GM12872 (cell line): ENCODE data around the gene SRMS.

ENCODE experiments used
- TF ChIP-seq, protein P1 (sequence below): IDR thresholded peaks from 3 replicates; pipeline ENCODE4 v1.5.1; 2011; ENCODE audit warnings: low read depth, mild to moderate bottlenecking, low read length, moderate library complexity; ENCODE audit not compliant: insufficient read depth

Gene SRMS

DNA sequence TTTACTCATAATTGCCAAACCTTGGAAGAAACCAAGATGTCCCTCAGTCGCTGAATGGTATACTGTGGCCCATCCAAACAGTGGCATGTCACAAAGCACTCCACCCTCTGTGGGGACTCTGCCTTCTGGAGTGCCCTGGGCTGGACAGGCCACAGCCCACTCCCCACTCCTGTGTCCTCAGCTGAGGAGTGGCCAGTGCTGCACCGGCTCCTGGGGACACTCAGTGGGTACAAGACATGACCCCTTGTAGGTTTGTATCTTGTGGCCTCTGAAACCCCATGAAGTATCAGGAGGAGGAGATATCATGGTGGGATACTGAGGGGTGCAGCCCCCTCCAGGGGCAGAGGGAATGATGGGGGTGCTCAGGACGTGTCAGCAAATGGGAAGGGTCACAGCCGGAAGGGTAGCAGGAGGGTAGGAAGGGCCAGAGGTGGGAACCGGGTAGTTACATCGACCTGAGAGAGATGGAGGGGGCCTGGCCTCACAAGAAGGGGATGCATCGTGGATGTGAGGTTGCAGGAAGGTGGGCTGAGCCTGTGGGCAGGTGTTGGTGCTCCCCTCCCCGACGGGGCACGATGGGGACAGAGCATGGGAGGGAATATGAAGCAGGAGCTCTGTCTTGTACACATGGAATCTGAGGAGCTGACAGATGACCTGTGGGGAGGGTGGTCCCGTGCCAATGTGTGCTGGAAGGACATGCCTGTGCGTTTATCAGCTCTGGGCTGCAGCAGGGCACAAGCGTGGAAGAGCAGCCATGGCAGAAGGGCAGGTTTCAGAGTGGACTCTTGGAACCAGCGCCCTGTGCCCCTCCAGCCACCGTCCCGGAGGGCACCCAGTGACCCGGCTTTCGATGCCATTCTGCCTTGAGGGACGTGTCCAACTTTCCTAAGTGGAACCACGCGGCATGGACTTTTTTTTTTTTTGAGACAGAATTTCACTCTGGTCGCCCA is 38.3 kb upstream of the SRMS start:
- TF ChIP-seq, protein P1, sequence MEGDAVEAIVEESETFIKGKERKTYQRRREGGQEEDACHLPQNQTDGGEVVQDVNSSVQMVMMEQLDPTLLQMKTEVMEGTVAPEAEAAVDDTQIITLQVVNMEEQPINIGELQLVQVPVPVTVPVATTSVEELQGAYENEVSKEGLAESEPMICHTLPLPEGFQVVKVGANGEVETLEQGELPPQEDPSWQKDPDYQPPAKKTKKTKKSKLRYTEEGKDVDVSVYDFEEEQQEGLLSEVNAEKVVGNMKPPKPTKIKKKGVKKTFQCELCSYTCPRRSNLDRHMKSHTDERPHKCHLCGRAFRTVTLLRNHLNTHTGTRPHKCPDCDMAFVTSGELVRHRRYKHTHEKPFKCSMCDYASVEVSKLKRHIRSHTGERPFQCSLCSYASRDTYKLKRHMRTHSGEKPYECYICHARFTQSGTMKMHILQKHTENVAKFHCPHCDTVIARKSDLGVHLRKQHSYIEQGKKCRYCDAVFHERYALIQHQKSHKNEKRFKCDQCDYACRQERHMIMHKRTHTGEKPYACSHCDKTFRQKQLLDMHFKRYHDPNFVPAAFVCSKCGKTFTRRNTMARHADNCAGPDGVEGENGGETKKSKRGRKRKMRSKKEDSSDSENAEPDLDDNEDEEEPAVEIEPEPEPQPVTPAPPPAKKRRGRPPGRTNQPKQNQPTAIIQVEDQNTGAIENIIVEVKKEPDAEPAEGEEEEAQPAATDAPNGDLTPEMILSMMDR = no peak

DNA sequence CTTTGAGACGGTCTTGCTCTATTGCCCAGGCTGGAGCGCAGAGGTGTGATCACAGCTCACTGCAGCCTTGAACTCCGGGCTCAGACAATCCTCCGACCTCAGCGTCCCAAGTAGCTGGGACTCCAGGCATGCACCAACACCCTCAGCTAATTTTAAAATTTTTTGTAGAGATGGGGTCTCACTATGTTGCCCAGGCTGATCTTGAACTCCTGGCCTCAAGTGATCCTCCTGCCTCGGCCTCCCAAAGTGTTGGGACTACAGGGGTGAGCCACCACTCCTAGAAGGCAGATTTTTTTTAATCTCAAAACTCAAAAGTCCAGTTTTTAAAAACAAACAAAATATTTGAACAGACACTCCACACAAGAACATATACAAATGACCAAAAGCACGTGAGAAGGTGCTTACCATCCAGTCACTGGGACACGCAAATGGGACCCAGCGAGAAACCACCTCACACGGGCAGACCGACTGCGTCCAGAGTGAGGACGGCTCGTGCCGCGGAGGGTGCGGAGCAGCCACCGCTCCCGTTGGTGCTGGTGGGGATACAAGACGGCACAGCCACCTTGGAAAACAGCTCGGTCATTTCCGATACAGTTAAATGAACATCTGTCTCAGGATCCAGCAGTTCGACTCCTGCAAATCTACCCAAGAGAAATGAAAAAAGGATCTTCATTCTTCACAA is 35.0 kb upstream of the SRMS start:
- TF ChIP-seq, protein P1 = no peak

DNA sequence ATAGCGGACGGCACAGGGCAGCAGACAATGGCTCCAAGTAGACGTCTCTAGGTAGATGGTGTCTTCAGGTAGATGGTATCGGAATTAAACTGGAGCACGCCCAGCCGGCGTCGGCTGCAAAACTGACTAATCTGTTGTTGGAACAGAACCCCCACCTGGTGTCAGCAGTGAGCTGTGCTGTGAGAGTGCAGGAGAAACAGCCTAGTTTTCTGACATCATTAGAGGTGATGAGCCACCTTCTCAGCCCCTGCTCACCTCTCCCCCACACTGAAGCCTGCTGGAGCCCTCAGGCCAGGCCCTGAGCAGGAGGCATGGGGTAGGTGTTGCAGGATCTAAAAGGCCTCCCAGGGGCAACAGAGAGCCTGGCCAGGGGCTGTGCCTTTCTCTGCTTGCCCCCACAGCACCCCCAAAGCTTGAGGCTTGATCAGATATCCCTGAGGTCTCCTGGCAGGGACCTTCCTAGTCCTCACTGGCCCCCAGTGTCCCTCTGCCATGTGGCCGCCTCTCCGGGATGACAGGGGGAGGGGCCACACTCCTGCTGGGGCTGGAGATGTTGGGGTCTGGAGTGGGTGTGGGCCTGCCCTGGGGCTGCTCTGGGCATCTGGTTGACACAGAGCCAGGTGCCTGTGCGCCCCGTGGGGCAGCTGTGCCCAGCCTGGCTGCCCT is 33.4 kb upstream of the SRMS start:
- TF ChIP-seq, protein P1 = peak; percentile 73

DNA sequence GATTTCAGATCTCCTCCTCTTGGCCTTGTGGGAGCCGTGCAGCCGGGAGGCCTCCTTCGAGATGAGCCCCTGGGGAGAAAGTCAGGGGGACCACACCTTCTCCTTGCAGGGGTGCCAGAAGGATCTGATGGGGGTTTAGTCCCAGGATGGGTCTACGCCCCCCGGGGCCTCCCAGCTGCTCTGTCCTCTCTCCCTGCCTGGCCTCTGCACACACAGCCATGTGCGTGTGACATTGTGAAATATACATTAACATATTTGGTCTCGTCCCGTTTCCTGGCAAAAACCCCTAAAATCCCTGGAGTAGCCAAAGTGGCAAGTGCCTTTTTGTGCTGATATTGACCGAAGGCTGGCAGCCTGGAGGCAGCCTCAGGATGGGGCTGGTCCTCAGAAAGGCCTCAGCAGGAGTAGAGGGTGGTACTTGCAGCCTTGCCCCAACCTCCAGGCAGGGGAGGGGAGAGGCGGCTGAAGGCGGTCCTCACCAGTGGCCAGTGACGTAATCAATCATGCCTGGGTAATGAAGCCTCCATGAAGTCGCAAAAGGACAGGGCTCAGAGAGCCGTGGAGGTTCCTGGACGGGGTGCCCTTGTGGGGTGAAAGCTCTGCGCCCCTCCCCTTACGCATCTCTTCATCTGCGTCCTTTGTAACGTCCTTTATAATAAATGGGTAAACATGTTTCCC is 31.6 kb upstream of the SRMS start:
- TF ChIP-seq, protein P1 = no peak

DNA sequence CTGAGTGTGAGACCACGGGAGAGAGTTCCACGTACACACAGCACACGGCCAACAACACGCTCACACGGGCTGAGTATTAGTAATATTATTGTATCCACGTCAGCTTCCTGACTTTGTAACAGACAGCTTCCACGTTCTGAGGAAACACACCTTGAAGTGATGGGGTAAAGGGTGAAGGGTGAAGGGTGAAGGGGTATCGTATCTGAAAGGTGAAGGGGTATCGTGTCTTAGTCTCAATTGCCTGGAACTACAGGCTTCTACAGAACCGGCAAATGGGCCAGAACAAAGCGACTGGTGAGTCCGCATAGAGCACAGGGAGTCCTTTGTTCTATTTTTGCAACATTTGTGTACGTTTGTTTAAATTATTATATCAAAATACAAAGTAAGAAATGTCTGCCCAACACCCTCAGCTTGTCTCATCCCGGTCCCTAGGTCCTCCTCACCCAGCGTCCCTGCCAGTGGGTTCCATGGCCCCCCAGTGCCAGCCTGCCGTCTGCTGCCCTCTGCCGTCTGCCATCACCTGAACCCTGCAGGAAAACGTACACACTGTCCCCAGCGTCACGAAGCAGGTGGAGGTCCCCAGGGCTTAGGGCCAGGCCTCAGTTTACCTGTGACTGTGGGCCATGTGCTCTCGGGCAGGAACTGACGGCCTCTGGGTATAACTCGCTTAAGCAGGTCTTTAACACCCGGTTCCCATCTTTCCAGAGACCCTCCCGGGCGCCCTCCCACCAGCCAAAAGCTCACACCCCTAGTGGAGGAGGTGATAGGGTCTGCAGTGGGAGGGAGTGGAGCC is 30.9 kb upstream of the SRMS start:
- TF ChIP-seq, protein P1 = peak; percentile 34; the same call in 2 of the 3 replicates

DNA sequence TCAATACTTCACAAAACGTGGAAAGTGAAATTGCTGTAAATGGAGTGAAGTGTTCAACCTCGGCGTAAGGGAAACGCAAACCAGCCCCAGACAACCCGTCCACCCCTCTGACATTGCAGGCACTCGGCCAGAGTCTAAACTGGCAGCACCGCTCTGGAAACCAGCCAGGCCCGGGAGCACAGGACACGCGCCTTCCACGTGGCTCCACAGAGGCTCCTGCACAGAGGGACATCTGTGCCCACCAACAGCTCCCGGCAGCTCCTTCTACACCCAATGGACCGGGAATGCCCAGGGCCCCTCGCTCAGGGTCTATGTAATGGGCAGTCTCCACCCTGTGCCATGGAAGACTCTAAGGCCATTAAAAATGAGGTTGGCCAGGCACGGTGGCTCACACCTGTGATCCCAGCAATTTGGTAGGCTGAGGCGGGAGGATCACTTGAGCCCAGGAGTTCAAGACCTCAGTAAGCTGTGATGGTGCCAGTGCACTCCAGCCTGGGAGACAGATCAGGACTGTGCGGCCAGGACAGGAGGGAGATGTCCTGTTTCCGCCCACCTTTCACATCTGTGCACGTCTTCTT is 29.9 kb upstream of the SRMS start:
- TF ChIP-seq, protein P1 = no peak
